GM19455 (cell line): ENCODE measurements around the gene SLIT1.

Experiments used
- ATAC-seq: cut with Tn5 transposase; IDR thresholded peaks from one replicate; pipeline ENCODE4 v1.9.1; 2021; ENCODE audit not compliant: unreplicated experiment

The SLIT1 gene

GRCh38 chr10:97117372-97117771 lies 68.4 kb downstream of the SLIT1 start:
- no peak for ATAC-seq

DNA sequence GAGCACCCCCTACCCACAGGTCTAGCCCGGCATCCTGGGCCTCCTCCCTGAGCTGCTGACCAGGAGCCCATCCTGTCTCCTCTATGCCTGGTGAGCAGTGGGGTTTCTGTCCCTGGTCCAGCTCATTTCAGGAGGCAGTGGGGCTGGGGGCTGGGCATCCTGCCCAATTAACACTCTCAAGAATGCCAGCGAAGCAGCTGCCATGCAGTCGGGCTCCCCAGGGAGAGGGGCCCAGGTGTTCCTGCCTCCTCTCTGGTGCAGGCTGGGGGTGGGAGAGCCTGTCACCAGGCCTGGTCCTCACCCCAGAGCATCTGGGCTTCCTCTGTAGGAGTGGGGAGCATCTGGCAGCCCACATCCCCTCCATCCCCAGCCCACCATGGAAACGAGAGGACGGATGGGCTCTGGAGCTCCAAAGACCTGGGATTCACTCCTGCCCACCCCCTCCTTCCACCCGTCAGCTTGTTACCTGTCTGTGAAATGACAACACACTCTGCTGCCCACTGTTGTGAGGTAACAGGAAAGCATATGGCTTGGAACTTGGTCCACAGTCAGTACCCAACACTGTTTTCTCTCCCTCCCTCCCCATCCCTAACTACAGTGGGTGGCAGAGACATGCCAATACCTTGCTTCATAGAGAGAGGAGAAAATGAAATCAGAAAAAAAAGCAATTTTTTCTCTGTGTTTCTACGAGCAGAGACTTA lies 69.1 kb downstream of the SLIT1 start:
- no peak for ATAC-seq

DNA sequence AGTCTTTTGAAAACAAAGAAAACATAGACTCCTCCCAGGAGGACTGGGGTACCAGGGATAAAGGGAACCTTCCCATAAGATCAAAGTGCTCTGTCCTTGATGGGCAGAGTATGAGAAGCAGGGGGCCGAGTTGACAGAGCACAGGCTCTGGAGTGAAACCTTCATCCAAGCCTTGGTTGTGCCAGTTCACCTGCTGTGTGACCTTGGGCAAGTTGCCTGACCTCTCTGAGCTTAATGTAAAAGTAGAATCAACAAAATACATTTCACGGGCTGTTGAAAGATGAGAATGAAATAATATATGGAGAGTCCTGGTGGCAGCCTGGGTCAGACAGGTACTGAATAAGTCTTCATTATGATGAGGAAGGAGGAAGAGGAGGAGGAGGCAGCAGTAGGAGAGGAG lies 69.9 kb downstream of the SLIT1 start:
- ATAC-seq, result no peak

GRCh38 chr10:97111615-97112014 lies 74.1 kb downstream of the SLIT1 start:
- ATAC-seq, result no peak

DNA sequence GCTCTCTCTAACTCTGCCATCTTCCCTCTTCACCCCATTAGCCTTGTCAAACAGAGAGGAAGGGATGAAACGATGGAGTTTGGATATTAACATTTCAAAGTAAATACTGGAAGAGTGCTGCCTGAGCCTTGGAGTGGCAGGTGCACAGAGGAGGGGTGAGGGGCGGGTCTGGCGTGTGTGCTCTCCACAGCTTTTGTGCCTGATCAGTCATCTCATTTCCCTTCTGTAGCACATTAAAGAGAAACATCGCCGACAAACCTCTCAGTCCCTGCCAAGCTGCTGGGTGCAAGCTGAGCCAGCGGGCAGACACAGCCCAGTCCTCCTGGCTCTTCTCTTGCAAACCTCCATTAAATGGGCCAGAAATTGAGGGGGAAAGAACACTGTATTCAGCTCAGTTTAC lies 76.2 kb downstream of the SLIT1 start:
- no peak for ATAC-seq

DNA sequence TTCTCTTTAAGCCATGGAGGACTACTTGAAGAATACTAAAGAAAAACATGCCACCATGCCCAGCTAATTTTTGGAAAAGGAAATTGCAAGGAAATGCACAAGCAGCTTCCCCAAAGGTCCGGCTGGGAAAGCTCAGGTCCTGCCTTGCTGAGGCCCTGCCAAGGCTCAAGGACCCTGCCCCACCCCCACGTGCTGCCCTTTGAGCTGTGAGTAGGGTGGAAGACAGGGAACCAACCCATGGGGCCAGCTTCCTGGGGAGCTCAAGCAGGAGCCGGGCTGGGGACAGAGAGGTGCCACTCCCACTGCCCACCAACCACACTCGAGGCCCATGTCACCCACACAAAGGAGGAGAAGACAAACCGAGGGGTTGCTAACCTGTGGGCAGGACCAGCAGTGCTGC lies 78.2 kb downstream of the SLIT1 start:
- no peak for ATAC-seq

DNA sequence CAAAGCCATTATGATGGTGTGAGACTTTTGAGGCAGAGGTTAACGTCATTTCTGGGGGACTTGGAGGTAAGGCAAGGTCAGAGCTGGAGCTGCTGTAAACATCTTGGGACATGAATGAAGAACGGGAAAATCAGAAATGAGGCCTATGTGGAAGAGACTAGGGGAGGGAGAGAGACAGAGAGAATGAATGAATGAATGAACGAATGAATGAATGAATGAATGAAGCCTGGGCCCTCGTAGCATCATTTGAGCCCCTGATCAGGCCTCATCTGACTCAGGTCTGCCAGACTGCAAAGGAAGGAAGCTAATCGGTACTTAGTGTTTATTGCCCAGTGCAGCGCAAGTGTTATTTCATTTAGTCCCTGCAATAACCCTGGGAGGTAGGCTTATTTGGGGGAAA lies 79.6 kb downstream of the SLIT1 start:
- ATAC-seq, result no peak

- no peak for ATAC-seq
Measured at GRCh38 chr10:97105303-97105702, 80.5 kb downstream of the SLIT1 start.

GRCh38 chr10:97103316-97104080 lies 82.3 kb downstream of the SLIT1 start:
- no peak for ATAC-seq

GRCh38 chr10:97102441-97102840 lies 83.3 kb downstream of the SLIT1 start:
- ATAC-seq, result no peak

DNA sequence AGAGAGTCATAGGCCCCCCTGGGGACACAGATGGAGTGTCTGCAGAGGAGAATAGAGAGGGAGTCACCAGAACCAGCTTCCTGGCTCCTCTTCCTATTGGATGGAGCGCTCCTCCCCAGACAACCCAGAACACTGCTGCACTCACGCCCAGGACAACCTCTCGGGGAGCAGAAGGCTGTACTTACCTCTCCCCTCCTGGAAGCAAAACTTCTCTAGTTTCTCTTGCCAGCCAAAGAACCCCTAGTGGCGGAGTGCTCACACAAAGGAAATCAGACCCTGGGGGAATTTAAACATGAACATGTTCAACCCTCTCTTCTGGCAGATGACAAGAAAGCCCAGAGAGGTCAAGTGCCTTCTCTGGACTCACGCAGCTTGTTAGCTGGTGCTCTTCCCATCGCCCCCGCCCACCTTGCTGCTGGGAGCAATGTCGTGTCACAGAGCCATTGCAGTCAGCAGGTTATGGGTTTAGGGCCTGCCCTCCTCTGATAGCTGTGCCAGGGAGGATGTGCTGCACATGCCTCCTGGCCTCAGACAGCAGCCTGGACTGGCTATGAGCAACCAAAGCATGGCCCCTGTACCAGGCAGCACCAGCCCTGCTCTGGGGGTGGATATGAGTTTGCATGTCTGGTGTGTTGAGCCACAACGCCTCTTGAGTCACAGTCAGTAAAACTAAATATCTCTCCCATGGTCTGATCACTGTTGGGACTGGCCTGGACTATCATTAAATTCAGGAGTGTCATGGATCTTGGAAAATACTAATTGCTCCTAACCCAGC lies 84.4 kb downstream of the SLIT1 start:
- no peak for ATAC-seq

DNA sequence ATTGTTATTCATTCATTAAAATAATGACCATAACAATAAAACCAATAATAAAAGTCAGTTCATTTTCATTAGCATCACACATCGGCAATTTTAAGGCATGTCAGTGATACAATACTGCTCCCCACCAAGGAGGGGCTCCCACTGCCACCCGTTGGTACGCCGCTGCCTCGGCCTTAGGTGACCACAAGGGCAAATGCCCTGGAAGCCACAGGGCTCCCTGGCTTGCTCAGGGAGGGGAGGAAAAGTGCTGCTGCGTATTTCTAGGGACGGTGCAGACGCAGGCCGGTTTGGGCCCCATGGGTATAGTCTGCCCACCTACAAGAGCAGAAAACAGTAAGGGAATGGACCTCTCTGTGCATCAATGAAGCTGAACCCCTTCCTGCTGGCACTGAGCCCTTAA lies 85.1 kb downstream of the SLIT1 start:
- ATAC-seq, result no peak

- ATAC-seq, result no peak
Measured at GRCh38 chr10:97099868-97100267, 85.9 kb downstream of the SLIT1 start.

DNA sequence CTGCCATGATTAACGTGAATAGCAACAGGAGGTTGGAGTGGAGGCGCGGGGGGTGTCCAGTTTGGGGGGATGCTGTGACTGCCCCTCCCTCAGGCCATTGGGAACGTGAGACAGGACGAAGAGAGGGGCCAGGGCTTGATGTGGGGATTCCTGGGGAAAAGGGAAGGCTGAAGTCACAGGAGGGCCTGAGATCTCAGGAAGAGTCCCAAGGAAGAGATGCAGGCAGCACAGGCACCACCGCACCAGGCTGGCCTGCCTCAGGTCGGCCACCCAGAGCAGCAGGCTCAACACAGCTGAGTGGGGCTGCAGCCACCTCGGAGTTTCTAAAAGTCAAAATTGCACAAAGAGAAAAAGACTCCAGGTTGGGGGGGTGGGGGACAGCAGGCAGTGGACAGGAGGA lies 86.7 kb downstream of the SLIT1 start:
- no peak for ATAC-seq

- no peak for ATAC-seq
Measured at GRCh38 chr10:97097084-97097433, 88.7 kb downstream of the SLIT1 start.

DNA sequence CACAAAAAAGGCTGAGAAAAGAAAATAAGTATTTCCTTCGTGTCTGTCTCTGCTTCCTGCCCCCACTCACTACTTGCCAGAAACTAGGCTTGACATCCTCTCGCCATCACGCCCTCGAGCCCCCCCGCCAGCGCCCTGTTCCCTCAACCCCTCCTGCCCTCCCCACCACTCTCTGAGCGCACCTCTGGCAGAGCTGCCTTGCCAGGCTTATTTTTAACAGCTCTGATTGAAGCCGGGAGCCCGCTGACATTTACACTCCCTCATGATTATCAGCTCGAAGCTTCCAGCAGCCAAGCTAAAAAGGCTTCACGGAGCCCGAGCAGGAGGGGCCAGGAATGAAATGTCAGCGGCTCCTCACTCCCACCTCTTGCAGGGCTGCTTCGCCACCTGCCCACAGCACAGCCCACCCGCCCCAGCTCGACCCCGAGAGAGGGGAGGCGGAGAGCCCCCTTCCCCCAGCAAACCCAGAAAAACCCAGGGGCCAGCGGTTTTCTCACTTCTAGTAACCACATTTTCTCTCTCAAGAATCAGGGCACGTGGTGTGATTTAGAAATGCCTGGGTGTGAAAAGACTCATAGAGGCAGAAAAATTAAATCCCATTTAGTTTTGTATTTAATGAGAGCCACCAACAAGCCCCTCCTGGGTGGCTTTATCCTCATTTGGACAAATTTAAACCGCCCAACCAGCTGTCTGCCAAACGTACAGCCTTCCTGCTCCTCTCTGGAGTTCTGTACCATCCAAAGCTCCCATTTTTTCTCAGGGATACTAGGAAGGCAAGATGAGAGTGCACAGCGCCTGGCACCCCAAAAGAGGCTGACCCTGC lies 89.3 kb downstream of the SLIT1 start:
- no peak for ATAC-seq

DNA sequence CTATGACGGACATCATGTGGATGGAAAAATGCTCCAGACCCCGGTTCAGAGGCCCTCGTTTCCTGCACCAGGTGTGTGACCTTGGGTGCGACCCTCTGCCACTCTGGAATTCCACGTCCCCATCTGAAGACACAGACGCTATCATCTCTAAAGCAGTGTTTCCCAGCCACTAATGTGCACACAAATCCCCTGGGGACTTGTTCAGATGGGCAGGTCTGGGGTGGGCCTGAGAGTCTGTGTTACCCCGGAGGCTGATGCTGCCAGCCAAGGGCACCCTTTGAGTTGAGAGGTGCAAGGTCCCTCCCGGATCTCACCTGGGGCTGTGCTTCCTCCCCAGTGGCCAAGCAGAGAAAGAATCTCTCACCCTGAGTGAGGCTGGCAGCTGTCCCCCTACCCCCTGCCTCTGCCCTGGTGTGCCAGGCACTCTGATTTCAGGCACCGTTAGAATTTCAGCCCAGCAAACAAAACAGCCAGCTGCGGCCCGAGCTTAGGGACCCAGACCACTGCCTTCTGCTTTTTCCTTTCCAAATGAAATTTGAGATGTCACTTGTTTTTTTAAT lies 90.0 kb downstream of the SLIT1 start:
- ATAC-seq, result no peak

DNA sequence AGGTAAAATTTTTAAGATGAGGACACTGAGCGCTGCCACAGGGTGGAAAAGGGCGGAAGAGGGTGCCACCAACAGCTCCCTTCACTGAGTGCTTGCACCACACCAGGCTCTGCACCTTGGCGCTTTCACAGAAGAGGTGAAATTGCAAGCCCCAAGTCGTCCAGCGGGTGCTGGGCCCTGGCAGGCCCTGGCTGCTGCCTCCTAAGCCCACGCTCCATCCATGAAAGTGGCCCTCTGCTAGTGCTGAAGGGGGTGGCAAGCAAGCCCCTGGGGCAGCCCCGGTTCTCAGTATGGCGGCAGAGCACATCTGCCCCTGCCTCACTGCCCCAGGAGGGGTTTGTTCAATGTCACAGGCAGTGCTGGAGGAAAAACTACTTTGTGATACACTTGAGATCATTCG lies 95.1 kb downstream of the SLIT1 start:
- ATAC-seq, result no peak

GRCh38 chr10:97090035-97090434 lies 95.7 kb downstream of the SLIT1 start:
- ATAC-seq, result no peak

GRCh38 chr10:97089209-97089870 lies 96.4 kb downstream of the SLIT1 start:
- no peak for ATAC-seq
